ENCODE measurements around the gene SGCD.

- TF ChIP-seq GABPA (IDR thresholded peaks at IDR 0.05; ENCODE audit: low read depth) = no peak
- TF ChIP-seq EZH2phosphoT487 (IDR thresholded peaks at IDR 0.05; ENCODE audit: borderline replicate concordance, low read depth) = no peak
- TF ChIP-seq MXI1 (IDR thresholded peaks at IDR 0.05; ENCODE audit: low read depth, low read length) = no peak
- TF ChIP-seq CTCF (IDR thresholded peaks at IDR 0.05) = no peak
- TF ChIP-seq USF2 (IDR thresholded peaks at IDR 0.05; ENCODE audit: borderline replicate concordance, low read depth, low read length) = no peak
Observed at GRCh38 chr5:156641686-156642085, 314.7 kb downstream of the SGCD start.

Data from SK-N-SH (cell line).